ENCODE data around the gene MMP21. TPM values are rescaled to one million over a fixed set of nuclear protein-coding genes. Genes with fewer than 3 reads are reported as not detected.

MMP21 gene
- total RNA-seq, 1 experiment from 2014 or later: 0.24 TPM

DNA sequence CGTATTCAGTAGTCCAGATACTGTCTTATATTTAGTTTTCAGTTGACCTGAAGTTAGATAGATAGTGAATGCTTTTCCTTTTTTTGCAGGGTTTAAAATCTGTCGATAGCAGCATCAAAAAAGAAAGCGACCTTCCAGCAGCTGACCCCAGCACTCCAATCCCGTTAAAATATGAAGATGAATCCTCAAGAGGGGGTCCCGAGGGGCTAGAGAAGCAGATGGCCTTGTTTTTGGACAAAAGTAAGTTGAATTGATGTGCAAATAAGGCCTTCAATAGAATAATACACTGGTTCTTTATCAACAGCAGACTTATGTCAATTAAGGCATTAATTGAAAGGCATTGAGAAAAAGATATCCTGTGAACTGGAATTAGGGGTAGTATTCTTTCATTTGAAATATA, 37.4 kb downstream of the MMP21 start:
- CTCF ChIA-PET: no interaction called here
- no peaks in the 10 kb centered on the region for H3K27me3 Mint-ChIP-seq (ENCODE audit: unreplicated experiment)
- H3K4me1 Mint-ChIP-seq (ENCODE audit: low read depth, unreplicated experiment): no peaks in the 10 kb centered on the region
- BruUV-seq (replicated peaks): no TSS peak
- H3K4me3 Mint-ChIP-seq (ENCODE audit: low read depth, unreplicated experiment): no peak overlapping the region
- TF ChIP-seq, protein P1, sequence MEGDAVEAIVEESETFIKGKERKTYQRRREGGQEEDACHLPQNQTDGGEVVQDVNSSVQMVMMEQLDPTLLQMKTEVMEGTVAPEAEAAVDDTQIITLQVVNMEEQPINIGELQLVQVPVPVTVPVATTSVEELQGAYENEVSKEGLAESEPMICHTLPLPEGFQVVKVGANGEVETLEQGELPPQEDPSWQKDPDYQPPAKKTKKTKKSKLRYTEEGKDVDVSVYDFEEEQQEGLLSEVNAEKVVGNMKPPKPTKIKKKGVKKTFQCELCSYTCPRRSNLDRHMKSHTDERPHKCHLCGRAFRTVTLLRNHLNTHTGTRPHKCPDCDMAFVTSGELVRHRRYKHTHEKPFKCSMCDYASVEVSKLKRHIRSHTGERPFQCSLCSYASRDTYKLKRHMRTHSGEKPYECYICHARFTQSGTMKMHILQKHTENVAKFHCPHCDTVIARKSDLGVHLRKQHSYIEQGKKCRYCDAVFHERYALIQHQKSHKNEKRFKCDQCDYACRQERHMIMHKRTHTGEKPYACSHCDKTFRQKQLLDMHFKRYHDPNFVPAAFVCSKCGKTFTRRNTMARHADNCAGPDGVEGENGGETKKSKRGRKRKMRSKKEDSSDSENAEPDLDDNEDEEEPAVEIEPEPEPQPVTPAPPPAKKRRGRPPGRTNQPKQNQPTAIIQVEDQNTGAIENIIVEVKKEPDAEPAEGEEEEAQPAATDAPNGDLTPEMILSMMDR (IDR thresholded peaks at IDR 0.05; ENCODE audit: unreplicated experiment): no peak
- H3K27ac Mint-ChIP-seq (ENCODE audit: unreplicated experiment): no peak overlapping the region
- intact Hi-C loops (cut with micrococcal nuclease; ENCODE audit: unreplicated experiment): no loop called here
- DNase-seq: no peak
- no peaks in the 10 kb centered on the region for H3K9me3 Mint-ChIP-seq (ENCODE audit: low read depth, unreplicated experiment)
- H3K36me3 Mint-ChIP-seq (ENCODE audit: insufficient read depth, unreplicated experiment): peaks cover 29% of the 10 kb centered on the region

DNA sequence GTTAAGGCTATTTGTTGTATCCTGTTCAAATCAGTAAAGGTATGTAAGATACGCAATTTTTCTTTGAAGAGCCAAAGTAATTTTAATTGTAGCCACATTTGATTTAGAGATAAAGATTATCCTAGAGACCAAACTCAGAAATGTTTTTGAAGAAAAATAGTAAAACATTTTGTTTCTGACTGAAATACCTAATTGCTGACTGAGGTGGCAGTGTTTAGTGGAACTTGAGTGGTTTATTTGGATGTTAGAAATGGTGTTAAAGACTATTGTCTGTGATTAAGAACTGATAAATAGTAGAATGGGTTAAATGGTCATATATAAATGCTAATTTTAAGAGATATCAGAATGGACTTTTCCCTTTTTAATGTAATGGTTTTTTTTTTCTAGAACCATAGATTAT, 40.8 kb downstream of the MMP21 start:
- Mint-ChIP-seq H3K4me3 (ENCODE audit: low read depth, unreplicated experiment) (no peak overlapping the region), H3K9me3 (ENCODE audit: low read depth, unreplicated experiment) (no peaks in the 10 kb centered on the region), H3K27ac (ENCODE audit: unreplicated experiment) (no peak overlapping the region), H3K4me1 (ENCODE audit: low read depth, unreplicated experiment) (no peaks in the 10 kb centered on the region), H3K27me3 (ENCODE audit: unreplicated experiment) (no peaks in the 10 kb centered on the region), H3K36me3 (ENCODE audit: insufficient read depth, unreplicated experiment) (peaks cover 11% of the 10 kb centered on the region)
- TF ChIP-seq, protein P1 (IDR thresholded peaks at IDR 0.05; ENCODE audit: unreplicated experiment): no peak
- DNase-seq: no peak
- intact Hi-C loops (cut with micrococcal nuclease; ENCODE audit: unreplicated experiment): no loop called here
- no TSS peak for BruUV-seq (replicated peaks)
- CTCF ChIA-PET: interaction anchor here (0.6 kb wide), 1 partner anchor 844 kb away, joined by 3 read pairs; no protein-coding TSS in a partner anchor

DNA sequence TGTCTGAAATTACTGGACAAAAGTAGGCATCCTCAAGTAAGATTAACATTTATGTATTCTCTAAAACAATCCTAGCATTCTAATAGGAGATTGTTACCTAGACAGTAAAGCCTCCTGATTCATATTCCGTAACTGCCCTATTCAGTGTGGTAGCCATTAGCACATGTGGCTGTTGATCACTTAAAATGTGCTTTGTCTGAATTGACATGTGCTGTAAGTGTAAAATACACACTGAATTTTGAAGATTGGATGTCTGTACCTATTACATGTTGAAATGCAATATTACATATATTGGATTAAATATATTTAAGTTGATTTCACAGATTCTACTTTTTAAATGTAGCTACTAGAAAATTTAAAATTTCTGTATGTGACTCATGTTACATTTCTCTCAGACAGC, 41.5 kb downstream of the MMP21 start:
- intact Hi-C loops (cut with micrococcal nuclease; ENCODE audit: unreplicated experiment): no loop called here
- Mint-ChIP-seq H3K9me3 (ENCODE audit: low read depth, unreplicated experiment) (no peaks in the 10 kb centered on the region), H3K4me1 (ENCODE audit: low read depth, unreplicated experiment) (no peaks in the 10 kb centered on the region), H3K4me3 (ENCODE audit: low read depth, unreplicated experiment) (no peak overlapping the region), H3K27ac (ENCODE audit: unreplicated experiment) (no peak overlapping the region), H3K27me3 (ENCODE audit: unreplicated experiment) (no peaks in the 10 kb centered on the region), H3K36me3 (ENCODE audit: insufficient read depth, unreplicated experiment) (peaks cover 16% of the 10 kb centered on the region)
- no TSS peak for BruUV-seq (replicated peaks)
- no peak for DNase-seq
- CTCF ChIA-PET: interaction anchor here (0.6 kb wide), 1 partner anchor 843 kb away, joined by 3 read pairs; no protein-coding TSS in a partner anchor
- TF ChIP-seq, protein P1 (IDR thresholded peaks at IDR 0.05; ENCODE audit: unreplicated experiment): no peak

DNA sequence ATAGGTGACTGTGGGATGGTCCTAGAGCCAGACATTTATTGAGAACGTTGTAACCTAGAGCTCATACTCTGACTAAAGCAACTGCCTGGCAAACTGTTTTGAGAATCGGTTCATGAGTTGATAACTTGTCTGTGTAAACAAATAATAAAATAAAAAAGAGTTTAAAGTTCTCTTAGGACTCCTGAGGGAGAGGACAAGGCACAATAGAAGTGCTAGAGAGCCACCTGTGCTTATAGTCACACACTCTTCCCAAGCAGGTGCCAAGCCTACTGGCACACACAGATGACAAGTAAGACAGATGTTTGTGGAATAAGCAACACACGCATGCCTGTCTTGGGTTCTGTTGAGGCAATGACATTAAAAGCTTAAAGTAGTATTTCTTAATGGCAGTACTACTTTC, 48.2 kb downstream of the MMP21 start:
- BruUV-seq (replicated peaks): no TSS peak
- no peak for DNase-seq
- intact Hi-C loops (cut with micrococcal nuclease; ENCODE audit: unreplicated experiment): no loop called here
- Mint-ChIP-seq H3K36me3 (ENCODE audit: insufficient read depth, unreplicated experiment) (peaks cover 23% of the 10 kb centered on the region), H3K9me3 (ENCODE audit: low read depth, unreplicated experiment) (no peaks in the 10 kb centered on the region), H3K27me3 (ENCODE audit: unreplicated experiment) (no peaks in the 10 kb centered on the region), H3K4me3 (ENCODE audit: low read depth, unreplicated experiment) (no peak overlapping the region), H3K4me1 (ENCODE audit: low read depth, unreplicated experiment) (no peaks in the 10 kb centered on the region), H3K27ac (ENCODE audit: unreplicated experiment) (no peak overlapping the region)
- TF ChIP-seq, protein P1 (IDR thresholded peaks at IDR 0.05; ENCODE audit: unreplicated experiment): no peak
- CTCF ChIA-PET: no interaction called here
